ENCODE results near the gene ADAM12. TPM values are rescaled to one million over a fixed set of nuclear protein-coding genes. Genes with fewer than 3 reads are reported as not detected.

Gene ADAM12
- total and polyA plus RNA-seq, 2 donors (not counting 1 experiment from before 2014, with no cell fraction given), result 21.0 to 56.9 TPM

- DNase-seq (ENCODE audit: low read depth in 2 of 2), result no peak
- TF ChIP-seq EZH2 (IDR thresholded peaks at IDR 0.05; ENCODE audit: low read length, missing control alignments) (no peak), CTCF (conservative IDR thresholded peaks at IDR 0.05 in 1 of 2, IDR thresholded peaks at IDR 0.05 in 1 of 2; ENCODE audit: low read depth in 1 of 2, low read length in 2 of 2) (no peak)
- no peaks in the 10 kb centered on the region for H3K9me3 ChIP-seq (ENCODE audit: control insufficient read depth, insufficient read depth, low read depth, low read length)
Observed at GRCh38 chr10:126034586-126034985, 353.7 kb downstream of the ADAM12 start.

DNA sequence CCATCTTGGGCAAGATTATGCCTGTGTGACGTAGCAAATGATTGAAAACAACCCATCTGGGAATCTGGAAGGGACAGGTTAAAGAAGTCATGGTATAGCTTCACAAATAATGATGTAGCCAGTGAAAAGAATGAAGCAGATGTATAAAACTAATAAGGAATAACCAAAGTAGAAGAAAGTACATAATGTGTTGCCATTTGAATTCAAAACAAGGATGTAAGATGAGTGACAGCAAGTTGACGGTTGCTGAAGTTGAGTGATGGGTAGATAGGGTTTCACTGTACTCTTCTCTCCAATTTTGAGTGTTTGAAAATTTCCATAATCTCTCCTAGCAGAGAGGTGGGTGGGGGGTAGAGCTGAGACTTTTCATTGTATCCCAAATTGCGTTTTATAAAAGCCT is 358.3 kb downstream of the ADAM12 start:
- Histone ChIP-seq H3K79me2 (ENCODE audit: control insufficient read depth, insufficient read depth, low read length) (no peaks in the 10 kb centered on the region), H3K4me3 (replicated peaks in 1 of 4; ENCODE audit: control extremely low read depth in 1 of 4, insufficient read depth in 1 of 4, low read depth in 3 of 4, low read length in 4 of 4) (no peak overlapping the region), H3K9ac (ENCODE audit: insufficient read depth, low read length) (no peak overlapping the region), H3K4me1 (ENCODE audit: control insufficient read depth, extremely low read depth, insufficient read depth, low read length) (no peaks in the 10 kb centered on the region), H3K36me3 (ENCODE audit: control insufficient read depth, insufficient read depth, low read length) (no peaks in the 10 kb centered on the region), H3K27ac (ENCODE audit: insufficient read depth, low read length) (no peak overlapping the region), H3K4me2 (ENCODE audit: extremely low read depth, insufficient read depth, low read length) (no peak overlapping the region), H4K20me1 (ENCODE audit: control insufficient read depth, extremely low read depth, insufficient read depth, low read length) (no peaks in the 10 kb centered on the region), H3K27me3 (ENCODE audit: control insufficient read depth, insufficient read depth, low read length) (no peaks in the 10 kb centered on the region), H3K9me3 (ENCODE audit: control insufficient read depth, insufficient read depth, low read depth, low read length) (no peaks in the 10 kb centered on the region), H2AFZ (ENCODE audit: low read length) (no peak overlapping the region)
- no peak for DNase-seq (ENCODE audit: low read depth in 2 of 2)
- TF ChIP-seq EZH2 (IDR thresholded peaks at IDR 0.05; ENCODE audit: low read length, missing control alignments) (no peak), CTCF (conservative IDR thresholded peaks at IDR 0.05 in 1 of 2, IDR thresholded peaks at IDR 0.05 in 1 of 2; ENCODE audit: low read depth in 1 of 2, low read length in 2 of 2) (no peak)

More at GRCh38 chr10:126034586-126034985, 353.7 kb downstream of the ADAM12 start:
- Histone ChIP-seq H4K20me1 (ENCODE audit: control insufficient read depth, extremely low read depth, insufficient read depth, low read length) (no peaks in the 10 kb centered on the region), H2AFZ (ENCODE audit: low read length) (no peak overlapping the region), H3K79me2 (ENCODE audit: control insufficient read depth, insufficient read depth, low read length) (no peaks in the 10 kb centered on the region), H3K36me3 (ENCODE audit: control insufficient read depth, insufficient read depth, low read length) (no peaks in the 10 kb centered on the region), H3K4me3 (replicated peaks in 1 of 4; ENCODE audit: control extremely low read depth in 1 of 4, insufficient read depth in 1 of 4, low read depth in 3 of 4, low read length in 4 of 4) (no peak overlapping the region), H3K4me2 (ENCODE audit: extremely low read depth, insufficient read depth, low read length) (no peak overlapping the region), H3K9ac (ENCODE audit: insufficient read depth, low read length) (no peak overlapping the region), H3K27me3 (ENCODE audit: control insufficient read depth, insufficient read depth, low read length) (no peaks in the 10 kb centered on the region), H3K27ac (ENCODE audit: insufficient read depth, low read length) (no peak overlapping the region), H3K4me1 (ENCODE audit: control insufficient read depth, extremely low read depth, insufficient read depth, low read length) (no peaks in the 10 kb centered on the region)

DNA sequence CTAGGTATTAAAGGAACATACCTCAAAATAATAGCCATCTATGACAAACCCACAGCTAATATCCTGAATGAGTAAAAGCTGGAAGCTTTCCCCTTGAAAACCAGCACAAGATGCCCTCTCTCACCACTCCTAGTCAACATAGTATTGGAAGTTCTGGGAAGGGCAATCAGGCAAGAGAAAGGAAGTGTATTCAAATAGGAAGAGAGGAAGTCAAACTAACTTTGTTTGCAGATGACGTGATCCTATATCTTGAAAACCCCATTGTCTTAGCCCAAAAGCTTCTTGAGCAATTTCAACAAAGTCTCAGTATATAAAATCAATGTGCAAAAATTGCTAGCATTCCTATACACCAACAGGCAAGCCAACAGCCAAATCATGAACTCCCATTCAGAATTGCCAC is 360.6 kb downstream of the ADAM12 start:
- H3K79me2 ChIP-seq (ENCODE audit: control insufficient read depth, insufficient read depth, low read length), result no peaks in the 10 kb centered on the region
- no peaks in the 10 kb centered on the region for H3K27me3 ChIP-seq (ENCODE audit: control insufficient read depth, insufficient read depth, low read length)

More for the DNA sequence above, 360.6 kb downstream of the ADAM12 start:
- H3K36me3 ChIP-seq (ENCODE audit: control insufficient read depth, insufficient read depth, low read length), result no peaks in the 10 kb centered on the region
- H3K4me2 ChIP-seq (ENCODE audit: extremely low read depth, insufficient read depth, low read length), result no peak overlapping the region
- H3K4me1 ChIP-seq (ENCODE audit: control insufficient read depth, extremely low read depth, insufficient read depth, low read length), result no peaks in the 10 kb centered on the region
- no peak overlapping the region for H3K9ac ChIP-seq (ENCODE audit: insufficient read depth, low read length)
- no peak overlapping the region for H3K4me3 ChIP-seq (replicated peaks in 1 of 4; ENCODE audit: control extremely low read depth in 1 of 4, insufficient read depth in 1 of 4, low read depth in 3 of 4, low read length in 4 of 4)
- TF ChIP-seq CTCF (conservative IDR thresholded peaks at IDR 0.05 in 1 of 2, IDR thresholded peaks at IDR 0.05 in 1 of 2; ENCODE audit: low read depth in 1 of 2, low read length in 2 of 2), result no peak
- TF ChIP-seq EZH2 (IDR thresholded peaks at IDR 0.05; ENCODE audit: low read length, missing control alignments), result no peak
- DNase-seq (ENCODE audit: low read depth in 2 of 2), result no peak
- H2AFZ ChIP-seq (ENCODE audit: low read length), result no peak overlapping the region
- H3K27ac ChIP-seq (ENCODE audit: insufficient read depth, low read length), result no peak overlapping the region
- no peaks in the 10 kb centered on the region for H3K9me3 ChIP-seq (ENCODE audit: control insufficient read depth, insufficient read depth, low read depth, low read length)
- no peaks in the 10 kb centered on the region for H4K20me1 ChIP-seq (ENCODE audit: control insufficient read depth, extremely low read depth, insufficient read depth, low read length)

Data from fibroblast of lung (primary cell).